Activated T-cell treated with anti-CD3 and anti-CD28 coated beads, Interleukin-2, amount 50 U/mL, for 1 hour (primary cell): ENCODE measurements around the gene IRF9.
A peak's percentile ranks its signal among the peaks of the same experiment; 100 is the strongest.

Experiments
- DNase-seq: peaks from one replicate; pipeline ENCODE4 v3.0.0-alpha.2; 2020

IRF9 gene

GRCh38 chr14:24132061-24132685 lies 28.9 kb upstream of the IRF9 start:
- DNase-seq = peak; percentile 46

DNA sequence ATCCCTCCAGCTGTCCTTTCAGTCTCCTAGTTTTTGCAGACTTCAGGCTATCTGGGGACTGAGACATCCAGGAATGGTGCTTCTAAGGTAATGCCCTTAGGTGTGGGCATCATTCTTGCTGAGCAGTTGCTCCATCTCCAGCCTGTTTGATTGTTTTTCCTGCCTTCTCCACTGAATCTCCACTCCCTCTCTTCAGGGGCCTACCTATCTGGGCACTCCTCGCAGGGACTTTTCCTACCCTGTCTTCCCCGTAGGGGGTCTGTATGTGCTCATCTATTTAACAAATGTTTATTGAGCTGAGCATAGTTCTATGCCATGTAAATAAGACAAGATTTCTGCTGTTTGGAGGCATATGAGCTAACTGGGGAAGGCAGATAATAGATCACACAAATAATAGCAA lies 28.1 kb upstream of the IRF9 start:
- no peak for DNase-seq

DNA sequence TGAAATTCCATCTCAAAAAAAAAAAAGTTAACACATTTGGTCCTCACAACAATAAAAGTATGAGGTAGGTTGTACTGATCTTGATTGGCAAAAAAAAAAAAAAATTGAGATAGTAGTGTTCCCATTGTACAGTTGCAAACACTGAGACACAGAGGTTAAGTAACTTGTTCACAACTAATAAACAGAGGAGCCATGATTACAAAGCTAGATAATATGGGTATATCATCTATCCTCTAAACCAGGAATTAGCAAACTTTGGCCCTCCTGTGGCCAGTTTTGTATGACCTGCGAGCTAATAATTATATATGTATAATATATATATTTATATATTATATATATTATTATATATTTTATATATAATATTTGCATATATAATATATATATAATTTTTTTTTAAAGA lies 27.3 kb upstream of the IRF9 start:
- no peak for DNase-seq

GRCh38 chr14:24135584-24135833 lies 25.6 kb upstream of the IRF9 start:
- no peak for DNase-seq

GRCh38 chr14:24135834-24136683 lies 25.0 kb upstream of the IRF9 start, which contains the start of gene PSME1:
TSS of gene PSME1 (plus strand) at chr14:24136194. CDS start at chr14:24136263, 69 bp downstream.
- peak; percentile 97 for DNase-seq

DNA sequence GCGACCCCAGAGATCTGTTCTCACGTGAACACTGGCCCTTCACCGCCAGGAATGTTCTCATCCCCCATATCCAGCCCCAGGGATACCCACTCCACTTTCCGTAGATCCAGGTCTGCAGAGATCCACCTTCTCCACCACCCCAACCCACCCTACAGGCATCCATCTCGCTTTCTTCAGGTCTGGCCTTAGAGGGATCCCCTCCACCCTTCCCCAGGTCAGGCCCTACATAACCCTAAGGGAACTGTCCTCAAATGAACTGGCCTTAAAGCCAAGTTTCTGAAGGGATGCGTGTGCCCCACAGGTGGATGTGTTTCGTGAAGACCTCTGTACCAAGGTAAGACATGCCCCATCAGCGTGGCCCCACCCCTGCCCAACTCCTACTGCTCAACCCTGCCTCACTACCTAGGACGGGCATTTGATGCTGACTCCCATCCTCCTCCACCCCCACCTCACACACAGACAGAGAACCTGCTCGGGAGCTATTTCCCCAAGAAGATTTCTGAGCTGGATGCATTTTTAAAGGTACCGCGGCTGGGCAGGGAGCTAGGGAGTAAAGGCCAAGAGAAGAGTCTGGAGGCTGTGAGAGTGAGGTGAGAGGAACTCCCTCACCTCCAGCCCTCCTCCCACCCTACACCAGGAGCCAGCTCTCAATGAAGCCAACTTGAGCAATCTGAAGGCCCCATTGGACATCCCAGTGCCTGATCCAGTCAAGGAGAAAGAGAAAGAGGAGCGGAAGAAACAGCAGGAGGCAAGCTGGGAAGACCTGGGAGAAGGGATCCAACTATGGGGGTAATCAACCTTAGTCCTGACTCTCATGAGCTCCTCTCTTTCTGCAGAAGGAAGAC lies 24.2 kb upstream of the IRF9 start:
- DNase-seq = no peak

DNA sequence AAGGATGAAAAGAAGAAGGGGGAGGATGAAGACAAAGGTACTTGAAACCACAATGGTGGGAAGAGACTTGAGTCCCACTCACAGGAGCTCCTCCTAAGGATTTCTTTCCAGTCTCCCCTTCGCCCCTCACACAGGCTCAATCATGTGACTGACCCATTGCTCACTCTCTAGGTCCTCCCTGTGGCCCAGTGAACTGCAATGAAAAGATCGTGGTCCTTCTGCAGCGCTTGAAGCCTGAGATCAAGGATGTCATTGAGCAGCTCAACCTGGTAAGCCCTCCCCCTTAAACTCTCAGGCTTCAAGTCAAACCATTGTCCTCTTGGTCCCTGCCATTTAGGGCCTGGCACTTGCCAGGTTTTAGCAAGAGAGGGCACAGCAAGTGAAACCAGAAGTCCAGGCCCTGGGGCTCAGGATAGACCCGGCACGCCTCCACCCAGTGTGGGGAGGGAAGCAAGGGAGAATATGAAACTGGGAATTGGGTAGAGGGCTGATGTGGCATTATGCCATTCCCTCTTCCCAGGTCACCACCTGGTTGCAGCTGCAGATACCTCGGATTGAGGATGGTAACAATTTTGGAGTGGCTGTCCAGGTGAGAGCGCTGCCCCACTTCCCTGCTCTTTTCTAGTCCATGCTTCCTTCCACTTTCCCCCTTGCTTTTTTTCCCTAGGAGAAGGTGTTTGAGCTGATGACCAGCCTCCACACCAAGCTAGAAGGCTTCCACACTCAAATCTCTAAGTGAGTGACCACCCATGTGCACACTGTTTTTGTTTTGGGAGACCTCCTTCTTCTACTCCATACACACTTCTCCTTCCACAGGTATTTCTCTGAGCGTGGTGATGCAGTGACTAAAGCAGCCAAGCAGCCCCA lies 23.3 kb upstream of the IRF9 start:
- DNase-seq = no peak

GRCh38 chr14:24138396-24139271 lies 22.4 kb upstream of the IRF9 start:
- no peak for DNase-seq

GRCh38 chr14:24139272-24139934 lies 21.7 kb upstream of the IRF9 start:
- DNase-seq = no peak

- DNase-seq = peak; percentile 98
Observed at GRCh38 chr14:24141097-24141880, 19.8 kb upstream of the IRF9 start, which contains the start of gene EMC9. TSS of gene EMC9 (minus strand) at chr14:24141591. CDS start at chr14:24141304, 287 bp downstream.

GRCh38 chr14:24143511-24143910 lies 17.6 kb upstream of the IRF9 start:
- no peak for DNase-seq

GRCh38 chr14:24144451-24144850 lies 16.6 kb upstream of the IRF9 start:
- no peak for DNase-seq

GRCh38 chr14:24145219-24145618 lies 15.8 kb upstream of the IRF9 start:
- no peak for DNase-seq

GRCh38 chr14:24145690-24146452 lies 15.2 kb upstream of the IRF9 start:
- no peak for DNase-seq

DNA sequence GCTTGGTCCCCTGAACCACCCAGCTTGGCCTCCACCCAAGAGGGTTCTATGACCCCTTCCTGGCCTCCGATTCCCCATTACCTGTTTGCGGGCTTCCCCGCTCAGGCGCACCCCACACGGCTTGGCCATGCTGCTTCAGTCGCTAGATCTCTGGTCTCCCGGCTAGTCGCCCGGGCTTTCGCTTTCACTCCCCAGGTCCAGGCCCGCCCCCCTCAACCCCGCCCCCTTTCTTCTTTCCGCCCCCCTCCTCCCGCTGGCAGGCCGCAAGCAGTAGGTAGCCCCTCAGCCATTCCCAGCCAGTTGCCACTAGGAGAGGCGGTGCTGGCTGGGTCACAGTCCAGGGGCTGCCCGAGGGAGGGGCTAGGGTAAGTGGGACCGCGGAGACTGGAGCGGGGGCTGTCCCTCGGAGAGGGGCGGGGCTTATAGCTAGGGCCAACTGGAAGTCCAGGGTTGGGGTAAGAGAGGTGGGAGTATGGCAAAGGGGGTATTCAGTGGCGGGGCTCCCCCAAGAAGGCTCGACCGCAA lies 14.6 kb upstream of the IRF9 start, which contains the start of gene PSME2:
Gene PSME2, minus strand, starts transcription at position 158 of the 525 bp plus-strand sequence. Its CDS starts 29 bp downstream, at position 129.
- DNase-seq = peak; percentile 85

DNA sequence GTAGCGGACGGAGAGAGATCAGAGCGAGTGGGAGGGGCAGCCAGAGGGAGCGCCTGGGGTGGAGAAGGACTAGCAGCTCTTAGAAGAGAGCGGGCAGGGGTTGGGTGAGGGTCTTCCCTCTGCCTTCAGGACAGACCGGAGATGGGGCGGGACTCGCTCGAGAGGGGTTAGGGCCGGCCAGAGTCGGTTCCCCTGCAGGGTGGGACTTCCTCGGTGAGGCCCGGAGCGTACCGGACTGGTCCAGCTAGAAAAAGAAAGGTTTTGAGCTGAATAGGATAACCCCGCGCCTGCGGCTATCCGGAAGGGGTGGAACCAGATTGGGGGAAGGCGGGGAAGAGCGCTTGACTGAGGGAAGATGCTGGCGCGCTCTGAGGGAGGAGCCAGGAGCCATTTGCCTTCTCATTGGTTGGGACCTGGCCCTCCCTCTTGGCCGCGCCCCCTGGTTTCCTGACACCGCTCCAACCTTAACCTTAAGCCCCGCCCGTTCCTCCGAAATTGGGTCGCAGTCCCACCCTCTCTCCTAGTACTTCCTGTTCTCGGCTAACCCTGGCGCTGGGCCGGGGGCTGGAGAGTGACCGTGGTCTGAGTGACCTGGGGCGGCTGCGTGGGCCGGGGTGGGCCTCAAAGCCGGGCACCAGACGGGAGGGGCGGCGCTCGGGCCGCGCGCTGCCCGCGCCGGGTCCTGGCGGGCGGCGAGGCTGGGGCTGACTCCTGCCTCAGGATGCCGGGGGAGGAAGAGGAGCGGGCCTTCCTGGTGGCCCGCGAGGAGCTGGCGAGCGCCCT lies 13.9 kb upstream of the IRF9 start, which contains the start of gene RNF31:
Gene RNF31, plus strand, starts transcription at position 521 of the 783 bp plus-strand sequence. Its CDS starts 201 bp downstream, at position 722.
- DNase-seq = peak; percentile 94

DNA sequence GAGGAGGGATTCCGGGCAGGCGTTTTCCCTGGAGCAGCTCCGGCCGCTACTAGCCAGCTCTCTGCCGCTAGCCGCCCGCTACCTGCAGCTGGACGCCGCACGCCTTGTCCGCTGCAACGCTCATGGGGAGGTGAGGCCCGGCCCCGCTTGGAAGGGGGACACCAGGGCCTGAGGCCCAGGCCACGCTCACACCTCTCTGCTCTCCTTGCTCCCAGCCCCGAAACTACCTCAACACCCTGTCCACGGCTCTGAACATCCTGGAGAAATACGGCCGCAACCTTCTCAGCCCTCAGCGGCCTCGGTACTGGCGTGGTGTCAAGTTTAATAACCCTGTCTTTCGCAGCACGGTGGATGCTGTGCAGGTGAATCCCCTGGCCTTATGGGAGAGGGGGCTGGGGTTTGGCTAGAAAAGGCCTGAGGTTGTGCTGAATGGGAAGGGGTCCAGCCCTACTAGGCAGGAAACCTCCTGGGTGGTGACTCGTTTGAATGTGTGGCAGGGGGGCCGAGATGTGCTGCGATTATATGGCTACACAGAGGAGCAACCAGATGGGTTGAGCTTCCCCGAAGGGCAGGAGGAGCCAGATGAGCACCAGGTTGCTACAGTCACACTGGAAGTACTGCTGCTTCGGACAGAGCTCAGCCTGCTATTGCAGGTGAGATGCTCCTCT lies 13.2 kb upstream of the IRF9 start:
- no peak for DNase-seq
